Smooth muscle cell (in vitro differentiated cells): ENCODE data around the gene SAE1. TPM values are rescaled to one million over a fixed set of nuclear protein-coding genes. Genes with fewer than 3 reads are reported as not detected.
A peak's percentile ranks its signal among the peaks of the same experiment; 100 is the strongest.

Experiments
- DNase-seq: peaks from one replicate; lab custom pipeline; 2025; ENCODE audit not compliant: unreplicated experiment; lab: John Stamatoyannopoulos, UW
- H2AFZ ChIP-seq: fragments of 200-600 bp; sonication (generic); 2 replicates; pipeline ENCODE4 v1.6.0; 2016; ENCODE audit warnings: antibody characterized with exemption, low read depth, mild to moderate bottlenecking
- H3F3A ChIP-seq: fragments of 200-600 bp; sonication (generic); 2 replicates; pipeline ENCODE4 v1.6.0; 2017; ENCODE audit warnings: antibody characterized with exemption, low read depth
- H3K27ac ChIP-seq: fragments of 200-600 bp; sonication (generic); 2 replicates; pipeline ENCODE4 v1.5.1; 2016; ENCODE audit warnings: low read depth, mild to moderate bottlenecking
- H3K27me3 ChIP-seq: fragments of 200-600 bp; sonication (generic); 2 replicates; pipeline ENCODE4 v1.6.1; 2016; ENCODE audit warnings: low read depth, mild to moderate bottlenecking
- H3K36me3 ChIP-seq: fragments of 200-600 bp; sonication (generic); 2 replicates; pipeline ENCODE4 v1.5.1; 2016; ENCODE audit warnings: low read depth
- H3K4me1 ChIP-seq: fragments of 200-600 bp; sonication (generic); 2 replicates; pipeline ENCODE4 v1.5.1; 2016; ENCODE audit warnings: low read depth
- H3K4me2 ChIP-seq: fragments of 200-600 bp; sonication (generic); 2 replicates; pipeline ENCODE4 v1.6.0; 2016; ENCODE audit warnings: mild to moderate bottlenecking
- H3K4me3 ChIP-seq: fragments of 200-600 bp; sonication (generic); 2 replicates; pipeline ENCODE4 v1.5.1; 2016; ENCODE audit warnings: mild to moderate bottlenecking
- H3K79me2 ChIP-seq: fragments of 200-600 bp; sonication (generic); 2 replicates; pipeline ENCODE4 v1.6.0; 2016; ENCODE audit warnings: low read depth, mild to moderate bottlenecking
- H3K9ac ChIP-seq: fragments of 200-600 bp; sonication (generic); 2 replicates; pipeline ENCODE4 v1.6.0; 2016; ENCODE audit warnings: low read depth
- H3K9me3 ChIP-seq: fragments of 200-600 bp; sonication (generic); replicated peaks from 2 replicates; pipeline ENCODE4 v1.5.1; 2016; ENCODE audit warnings: low read depth
- H4K20me1 ChIP-seq: fragments of 200-600 bp; sonication (generic); 2 replicates; pipeline ENCODE4 v1.6.0; 2016; ENCODE audit warnings: low read depth
- CTCF ChIP-seq: fragments of 200-600 bp; sonication (generic); IDR thresholded peaks from 2 replicates; pipeline ENCODE4 v1.5.1; 2017; ENCODE audit warnings: borderline replicate concordance, mild to moderate bottlenecking, antibody characterized with exemption; ENCODE audit not compliant: insufficient read depth, poor library complexity, severe bottlenecking
- WGBS: methylation state at CpG from one replicate; pipeline ENCODE4 v1.1.7; 2016; ENCODE audit warnings: low lambda C conversion rate; 5-methylcytosine and 5-hydroxymethylcytosine counted together
- polyA plus RNA-seq: library from polyadenylated mRNA; unstranded; fragments of >200 nt; fragmentation: Nextera tagmentation; extraction: Ambion mirVana; gene quantifications from 2 replicates; pipeline ENCODE4 v1.2.1, GENCODE V29; 2016
- total RNA-seq: library from RNA; depleted of rRNA; stranded (reverse); fragments of >200 nt; gene quantifications from 2 replicates; pipeline ENCODE4 v1.2.3, GENCODE V29; 2014

SAE1 gene
- total and polyA plus RNA-seq, 2 experiments from 2014 or later: 65.9 to 89.4 TPM

GRCh38 chr19:47107202-47107952 lies 23.3 kb upstream of the SAE1 start:
- no peak for TF ChIP-seq CTCF
- no peak for DNase-seq
- H2AFZ ChIP-seq: no peak overlapping the region
- no peaks in the 10 kb centered on the region for H3K36me3 ChIP-seq
- H3K4me1 ChIP-seq: peaks cover 42% of the 10 kb centered on the region
- peaks cover 36% of the 10 kb centered on the region for H4K20me1 ChIP-seq
- H3K9ac ChIP-seq: peak overlapping the region; percentile 41
- H3K27me3 ChIP-seq: no peaks in the 10 kb centered on the region
- WGBS: 38% methylated on average over 9 of the region's 9 CpGs
- peak overlapping the region; percentile 72 for H3K4me2 ChIP-seq
- H3K4me3 ChIP-seq: no peak overlapping the region
- peaks cover 63% of the 10 kb centered on the region for H3K79me2 ChIP-seq
- no peaks in the 10 kb centered on the region for H3K9me3 ChIP-seq
- H3K27ac ChIP-seq: peak overlapping the region; percentile 100
- H3F3A ChIP-seq: peaks cover 54% of the 10 kb centered on the region

GRCh38 chr19:47107953-47108746 lies 22.5 kb upstream of the SAE1 start:
- H3K4me3 ChIP-seq: no peak overlapping the region
- 75% methylated on average over 9 of the region's 9 CpGs for WGBS

GRCh38 chr19:47109177-47109540 lies 21.5 kb upstream of the SAE1 start:
- Histone ChIP-seq H3K27ac (peak overlapping the region; percentile 100), H3K4me2 (peak overlapping the region; percentile 96), H3K27me3 (no peaks in the 10 kb centered on the region), H3K4me1 (peaks cover 42% of the 10 kb centered on the region), H3K79me2 (peaks cover 45% of the 10 kb centered on the region), H4K20me1 (peaks cover 21% of the 10 kb centered on the region), H3K9me3 (no peaks in the 10 kb centered on the region), H3K36me3 (no peaks in the 10 kb centered on the region), H2AFZ (no peak overlapping the region), H3F3A (peaks cover 57% of the 10 kb centered on the region), H3K9ac (peak overlapping the region; percentile 100), H3K4me3 (peak overlapping the region; percentile 99)
- 28% methylated on average over 2 of the region's 2 CpGs for WGBS
- DNase-seq: no peak
- no peak for TF ChIP-seq CTCF

More at GRCh38 chr19:47107953-47108746, 22.5 kb upstream of the SAE1 start:
- H4K20me1 ChIP-seq: peaks cover 28% of the 10 kb centered on the region
- H3K36me3 ChIP-seq: no peaks in the 10 kb centered on the region
- peaks cover 42% of the 10 kb centered on the region for H3K4me1 ChIP-seq
- peak overlapping the region; percentile 100 for H3K27ac ChIP-seq
- H3K9me3 ChIP-seq: no peaks in the 10 kb centered on the region
- DNase-seq: no peak
- H3K27me3 ChIP-seq: no peaks in the 10 kb centered on the region
- peak overlapping the region; percentile 27 for H3K9ac ChIP-seq
- H3F3A ChIP-seq: peaks cover 54% of the 10 kb centered on the region
- no peak overlapping the region for H2AFZ ChIP-seq
- H3K79me2 ChIP-seq: peaks cover 55% of the 10 kb centered on the region
- no peak for TF ChIP-seq CTCF
- H3K4me2 ChIP-seq: peak overlapping the region; percentile 72
